GM12801 (cell line): Measurements from ENCODE around the gene MIA2.

Experiments
- CTCF ChIP-seq: IDR thresholded peaks from one replicate; pipeline ENCODE4 v1.5.1; 2011; ENCODE audit warnings: control low read depth; ENCODE audit not compliant: insufficient read length; ENCODE audit errors: extremely low read depth

The MIA2 gene

GRCh38 chr14:39351708-39352107 is 118.0 kb downstream of the MIA2 start:
- TF ChIP-seq CTCF: no peak

DNA sequence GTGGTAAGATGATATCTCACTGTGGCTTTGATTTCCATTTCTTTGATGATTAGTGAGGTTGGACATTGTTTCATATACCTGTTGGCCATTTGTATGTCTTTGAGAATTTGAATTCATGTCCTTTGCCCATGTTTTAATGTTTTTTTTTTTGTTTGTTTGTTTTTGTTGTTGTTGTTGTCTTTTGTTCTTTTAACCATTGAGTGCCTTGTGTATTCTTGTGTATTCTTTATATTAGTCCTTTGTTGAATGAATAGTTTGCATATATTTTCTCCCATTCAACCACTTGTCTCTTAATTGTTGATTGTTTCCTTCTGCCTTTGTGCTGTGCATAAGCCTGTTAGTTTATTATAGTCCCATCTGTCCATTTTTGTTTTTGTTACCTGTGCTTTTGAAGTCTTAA is 126.6 kb downstream of the MIA2 start:
- no peak for TF ChIP-seq CTCF

GRCh38 chr14:39364509-39364908 is 130.8 kb downstream of the MIA2 start:
- no peak for TF ChIP-seq CTCF

GRCh38 chr14:39365354-39365753 is 131.6 kb downstream of the MIA2 start:
- TF ChIP-seq CTCF: no peak

DNA sequence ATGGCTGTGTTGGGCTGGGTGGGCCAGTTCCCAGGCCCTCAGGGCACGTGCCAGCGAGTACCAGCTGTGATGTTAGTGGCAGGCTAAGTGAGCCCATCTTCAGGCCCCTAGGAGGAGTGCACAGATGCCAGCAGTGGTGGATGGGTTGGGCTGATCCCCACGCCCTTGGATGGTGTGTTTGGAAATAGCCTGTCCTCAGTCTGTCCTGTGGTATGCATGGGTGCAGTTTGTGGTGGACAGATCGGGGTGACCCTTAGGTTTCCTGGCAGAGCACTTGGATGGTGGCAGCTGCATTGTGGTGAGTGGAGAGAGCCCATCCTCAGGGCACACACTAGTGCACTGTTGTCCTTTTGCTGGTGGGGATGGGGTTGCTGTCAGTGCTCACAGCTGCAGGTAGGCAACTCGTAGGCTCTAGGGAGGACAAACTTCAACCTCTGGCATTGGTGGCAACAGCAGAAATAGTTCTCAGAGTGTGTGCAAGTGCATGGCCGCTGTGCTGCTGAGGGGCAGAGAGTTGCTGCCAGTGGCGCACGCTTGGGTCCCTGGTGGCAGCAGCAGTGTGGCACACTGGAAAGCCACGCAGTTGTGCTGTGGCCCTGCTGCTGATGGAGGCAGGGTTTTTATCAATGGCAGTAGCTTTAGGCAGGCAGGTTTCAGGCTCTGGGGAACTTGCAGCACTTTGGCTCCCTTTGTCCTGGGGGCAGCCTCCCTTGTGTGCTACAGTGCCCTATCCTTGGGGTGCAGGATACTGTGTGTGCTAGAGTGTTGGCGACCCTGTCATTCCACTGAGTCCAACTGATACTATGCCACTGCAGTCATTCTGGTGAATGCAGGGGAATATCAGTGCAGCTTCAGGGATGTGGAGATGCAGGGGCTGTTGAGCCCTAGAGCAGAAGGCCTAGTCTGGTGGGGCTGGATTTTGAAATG is 133.0 kb downstream of the MIA2 start:
- no peak for TF ChIP-seq CTCF

GRCh38 chr14:39367387-39367751 is 133.7 kb downstream of the MIA2 start:
- no peak for TF ChIP-seq CTCF

DNA sequence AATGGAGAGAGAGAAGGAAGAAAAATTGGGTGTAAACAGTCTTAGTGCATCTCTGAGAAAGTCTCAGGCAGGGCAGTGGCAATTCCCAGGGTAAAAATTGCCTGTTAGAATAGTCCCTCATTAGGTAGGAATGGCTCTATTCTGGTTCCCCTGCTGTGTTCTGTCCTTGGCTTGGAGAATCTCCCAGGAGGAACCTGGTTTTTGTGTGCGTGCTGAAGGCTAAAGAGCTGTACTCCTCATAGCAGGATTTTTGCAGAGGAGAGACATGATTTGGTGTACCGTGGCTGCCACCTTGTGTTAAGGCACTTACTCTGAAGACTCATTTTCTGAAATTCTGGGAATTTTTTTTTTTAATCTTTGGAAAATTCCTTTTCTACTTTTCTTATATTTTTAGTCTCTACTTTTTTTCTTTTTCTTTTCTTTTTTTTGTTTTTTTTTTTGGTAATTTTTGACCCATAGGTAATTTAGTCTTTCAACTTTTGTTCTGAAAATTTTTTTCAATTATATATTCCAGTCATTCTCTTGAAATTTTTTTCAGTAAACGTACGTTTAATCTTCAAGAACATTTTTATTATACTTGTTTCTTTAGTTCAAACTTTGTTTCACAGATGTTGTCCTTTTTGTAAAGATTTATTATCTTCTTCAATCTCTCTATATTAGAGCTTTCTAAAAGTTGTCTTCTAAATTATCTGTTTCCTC is 134.7 kb downstream of the MIA2 start:
- no peak for TF ChIP-seq CTCF
